HepG2 (cell line): ENCODE results near the gene ZFP82. TPM values are rescaled to one million over a fixed set of nuclear protein-coding genes. Genes with fewer than 3 reads are reported as not detected.

Experiments used
- ATAC-seq: fragments of 200-7000 bp; cut with Tn5 transposase; 3 replicates; pipeline ENCODE4 v1.9.1; 2020; ENCODE audit warnings: mild to moderate bottlenecking, moderate library complexity
- BruUV-seq: library from RNA; stranded (reverse); fragments of 400-500 nt; replicated peaks from 2 replicates; lab custom pipeline; 2021; lab: Mats Ljungman, UMichigan
- CTCF ChIA-PET: fragments of 300-600 bp; formaldehyde crosslinking; extraction: SDS; loops from one replicate; lab custom pipeline; 2021; ENCODE audit warnings: low total read pairs, inconsistent platforms, low intra/inter-chr PET ratio; lab: Yijun Ruan, JAX
- POLR2A ChIA-PET: fragments of 350-600 bp; sonication (Branson Sonifier 250); formaldehyde crosslinking; loops from one replicate; lab custom pipeline; 2020; ENCODE audit warnings: antibody characterized with exemption, inconsistent platforms; lab: Yijun Ruan, JAX
- DNase-seq: peaks from one replicate; pipeline ENCODE4 v3.0.0-alpha.2; 2015; ENCODE audit warnings: low spot score
- FAIRE-seq: peaks from 3 replicates; lab custom pipeline; 2011; peaks lifted over from hg19 to GRCh38; lab: Jason Lieb, UNC
- H2AFZ ChIP-seq: one replicate; pipeline ENCODE4 v1.6.1; 2011; ENCODE audit warnings: low read length, inconsistent platforms
- H3K27ac ChIP-seq: fragments of 300-600 bp; 3 replicates; pipeline ENCODE4 v1.8.0; 2011; ENCODE audit warnings: mixed run types, mild to moderate bottlenecking, mixed read lengths, low read length, inconsistent platforms; ENCODE audit not compliant: insufficient read depth; ENCODE audit errors: extremely low read length
- H3K27me3 ChIP-seq, 2 experiments: fragments of 200-600 bp in 1 of 2; 2 replicates in 1 of 2; 3 replicates in 1 of 2; pipeline versions ENCODE4 v1.6.0 to v1.8.0; 2011; ENCODE audit warnings: low read length in 2 of 2, mild to moderate bottlenecking in 2 of 2, moderate library complexity in 2 of 2, inconsistent platforms in 1 of 2; ENCODE audit not compliant: insufficient read depth in 2 of 2, control insufficient read depth in 1 of 2
- H3K36me3 ChIP-seq, 2 experiments: fragments of 200-600 bp in 1 of 2; replicated peaks in 1 of 2; 2 replicates in 1 of 2; 3 replicates in 1 of 2; pipeline versions ENCODE4 v1.5.1 to v1.8.0; 2011; ENCODE audit warnings: low read length in 2 of 2, inconsistent platforms in 1 of 2; ENCODE audit not compliant: insufficient read depth in 2 of 2, control insufficient read depth in 1 of 2
- H3K4me1 ChIP-seq: 2 replicates; pipeline ENCODE4 v1.5.1; 2012; ENCODE audit warnings: low read length, inconsistent platforms; ENCODE audit not compliant: insufficient read depth
- H3K4me2 ChIP-seq: 2 replicates; pipeline ENCODE4 v1.6.0; 2011; ENCODE audit warnings: low read depth, low read length, inconsistent platforms
- H3K4me3 ChIP-seq, 3 experiments: fragments of 200-600 bp in 1 of 3; sonication (generic), shearing (Covaris generic) in 1 of 3; replicated peaks in 1 of 3; 2 replicates each; pipeline ENCODE4 v1.5.1; 2011 to 2016; ENCODE audit warnings: low read length in 3 of 3, inconsistent platforms in 2 of 3, low read depth in 2 of 3, mild to moderate bottlenecking in 2 of 3, control low read depth in 1 of 3, mixed read lengths in 1 of 3; ENCODE audit not compliant: insufficient read depth in 1 of 3
- H3K79me2 ChIP-seq: one replicate; pipeline ENCODE4 v1.6.1; 2011; ENCODE audit warnings: low read length, inconsistent platforms; ENCODE audit not compliant: insufficient read depth
- H3K9ac ChIP-seq: 2 replicates; pipeline ENCODE4 v1.6.0; 2011; ENCODE audit warnings: mild to moderate bottlenecking, low read depth, low read length, inconsistent platforms; ENCODE audit not compliant: insufficient read depth
- H3K9me3 ChIP-seq: 2 replicates; pipeline ENCODE4 v1.5.1; 2012; ENCODE audit warnings: mild to moderate bottlenecking, low read length
- H4K20me1 ChIP-seq: 2 replicates; pipeline ENCODE4 v1.6.0; 2011; ENCODE audit warnings: inconsistent platforms, mild to moderate bottlenecking, low read length, moderate library complexity; ENCODE audit not compliant: insufficient read depth
- ELK4 ChIP-seq: sonication (generic); formaldehyde crosslinking; IDR thresholded peaks from 2 replicates; pipeline ENCODE4 v1.9.0; 2021; ENCODE audit warnings: missing genetic modification reagents, borderline replicate concordance
- KDM1A ChIP-seq: IDR thresholded peaks from 2 replicates; pipeline ENCODE4 v1.6.1; 2016; ENCODE audit warnings: missing compliant biosample characterization
- KLF16 ChIP-seq, 2 experiments: sonication (generic) in 1 of 2; formaldehyde crosslinking in 1 of 2; IDR thresholded peaks; 2 replicates each; pipeline versions ENCODE4 v1.6.1 to v1.8.0; 2016 to 2023; ENCODE audit warnings: missing genetic modification reagents in 2 of 2, missing compliant biosample characterization in 1 of 2
- NFYC ChIP-seq: IDR thresholded peaks from 2 replicates; pipeline ENCODE4 v1.6.1; 2016; ENCODE audit warnings: missing genetic modification reagents, missing compliant biosample characterization
- RFX3 ChIP-seq: IDR thresholded peaks from 2 replicates; pipeline ENCODE4 v1.6.1; 2016; ENCODE audit warnings: missing biosample characterization, missing genetic modification reagents
- RFXAP ChIP-seq: sonication (generic); formaldehyde crosslinking; IDR thresholded peaks from 2 replicates; pipeline ENCODE4 v1.4.0; 2020; ENCODE audit warnings: missing genetic modification reagents, borderline replicate concordance
- THAP7 ChIP-seq: sonication (generic); formaldehyde crosslinking; IDR thresholded peaks from 2 replicates; pipeline ENCODE4 v1.8.1; 2023; ENCODE audit warnings: mild to moderate bottlenecking, missing genetic modification reagents
- TRIM22 ChIP-seq: fragments of 450-650 bp; IDR thresholded peaks from 2 replicates; pipeline ENCODE4 v1.6.1; 2017
- ZKSCAN5 ChIP-seq: sonication (generic); formaldehyde crosslinking; IDR thresholded peaks from 2 replicates; pipeline ENCODE4 v1.5.1; 2020; ENCODE audit warnings: mild to moderate bottlenecking, missing genetic modification reagents
- ZNF292 ChIP-seq: sonication (generic); formaldehyde crosslinking; IDR thresholded peaks from 2 replicates; pipeline ENCODE4 v1.8.1; 2022; ENCODE audit warnings: mild to moderate bottlenecking, low read depth, missing genetic modification reagents, borderline replicate concordance
- ZNF33B ChIP-seq: sonication (generic); formaldehyde crosslinking; IDR thresholded peaks from 2 replicates; pipeline ENCODE4 v1.5.1; 2020; ENCODE audit warnings: mild to moderate bottlenecking, missing genetic modification reagents
- ZNF652 ChIP-seq: IDR thresholded peaks from 2 replicates; pipeline ENCODE4 v1.6.1; 2016; ENCODE audit warnings: low read depth, borderline replicate concordance
- ZNF816 ChIP-seq: sonication (generic); formaldehyde crosslinking; IDR thresholded peaks from 2 replicates; pipeline ENCODE4 v1.8.0; 2022; ENCODE audit warnings: missing genetic modification reagents, mild to moderate bottlenecking, borderline replicate concordance
- ZXDC ChIP-seq: sonication (generic); formaldehyde crosslinking; IDR thresholded peaks from 2 replicates; pipeline ENCODE4 v1.5.0; 2020; ENCODE audit warnings: mild to moderate bottlenecking, missing genetic modification reagents
- WGBS: methylation state at CpG from one replicate; pipeline ENCODE4 v1.1.6; 2017; ENCODE audit warnings: low lambda C conversion rate; 5-methylcytosine and 5-hydroxymethylcytosine counted together
- in situ Hi-C: cut with HindIII; loops from 2 replicates; pipeline ENCODE4 v1.10.0; 2017; ENCODE audit warnings: low pct_unique_long_range_greater_than_20kb; ENCODE audit not compliant: extremely low pct_ligation_motif_present
- intact Hi-C: fragments of 100-400 bp; cut with micrococcal nuclease; formaldehyde crosslinking; loops from one replicate; pipeline ENCODE4 v1.10.0; 2022; ENCODE audit not compliant: unreplicated experiment
- polyA plus RNA-seq, 8 experiments: library from polyadenylated mRNA; depleted of rRNA in 3 of 8; stranded (reverse) in 7 of 8; unstranded in 1 of 8; fragments of >200 nt; fragmentation: Illumina TruSeq in 4 of 8; extraction: Trizol in 4 of 8; gene quantifications; 2 replicates each; pipeline versions ENCODE4 v1.2.1 to v1.2.3, GENCODE V29; 2011 to 2016; ENCODE audit warnings: low read depth in 4 of 8, missing spikeins in 1 of 8, mixed read lengths in 1 of 8; ENCODE audit not compliant: insufficient read depth in 1 of 8
- total RNA-seq, 5 experiments: library from RNA; depleted of rRNA; stranded (reverse); fragments of >200 nt; fragmentation: Illumina TruSeq; extraction: Trizol; gene quantifications; 2 replicates each; pipeline ENCODE4 v1.2.3, GENCODE V29; 2016; ENCODE audit warnings: low read depth in 1 of 5

The ZFP82 gene
- total and polyA plus RNA-seq, 2 of the 13 experiments (the other 11 are each of a cell fraction or from before 2014, with no cell fraction given), result 1.7 to 4.3 TPM

DNA sequence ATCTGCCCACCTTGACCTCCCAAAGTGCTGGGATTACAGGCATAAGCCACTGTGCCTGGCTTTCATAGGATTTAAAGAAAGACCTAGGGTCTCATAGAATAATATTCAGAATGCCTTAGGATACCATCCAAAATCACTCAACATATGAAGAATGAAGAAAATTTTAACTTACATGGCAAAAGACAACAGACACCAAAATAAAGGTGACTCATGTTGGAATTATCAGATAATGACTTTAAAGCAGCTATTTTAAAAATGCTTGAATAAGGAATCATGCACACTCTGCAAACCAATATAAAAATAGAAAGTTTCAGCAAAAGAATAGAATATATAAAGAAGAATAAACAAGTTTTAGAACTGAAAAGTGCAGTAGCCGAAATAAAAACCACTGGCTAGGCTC, 41.6 kb upstream of the ZFP82 start:
- BruUV-seq, result no TSS peak
- Histone ChIP-seq H3K27me3 (no peaks in the 10 kb centered on the region), H3K9ac (no peak overlapping the region), H3K36me3 (no peaks in the 10 kb centered on the region), H3K79me2 (no peaks in the 10 kb centered on the region), H2AFZ (no peak overlapping the region), H3K4me2 (no peak overlapping the region), H3K9me3 (peaks cover 16% of the 10 kb centered on the region), H3K4me1 (no peaks in the 10 kb centered on the region), H3K27ac (no peak overlapping the region), H4K20me1 (no peaks in the 10 kb centered on the region), H3K4me3 (no peak overlapping the region)
- ATAC-seq (no peak), FAIRE-seq (no peak), DNase-seq (no peak)
- intact Hi-C loops, result no loop called here
- 95% methylated on average over 1 of the region's 1 CpG for WGBS
- TF ChIP-seq ZNF816 (CRISPR knock-in tag) (no peak), RFXAP (CRISPR knock-in tag) (no peak), ZXDC (CRISPR knock-in tag) (no peak)
- ChIA-PET POLR2A (no interaction called here), CTCF (no interaction called here)
- in situ Hi-C loops, result no loop called here

GRCh38 chr19:36456831-36457230, 38.4 kb upstream of the ZFP82 start:
- in situ Hi-C loops (no loop called here), intact Hi-C loops (no loop called here)
- 94% methylated on average over 2 of the region's 2 CpGs for WGBS
- Histone ChIP-seq H3K27me3 (no peaks in the 10 kb centered on the region), H3K9me3 (peaks cover 40% of the 10 kb centered on the region), H3K9ac (no peak overlapping the region), H3K4me3 (no peak overlapping the region), H3K36me3 (peaks cover 1 to 4% of the 10 kb centered on the region in 2 experiments; a peak in 1 of 5 replicates), H2AFZ (no peak overlapping the region), H4K20me1 (no peaks in the 10 kb centered on the region), H3K27ac (no peak overlapping the region), H3K79me2 (no peaks in the 10 kb centered on the region), H3K4me1 (no peaks in the 10 kb centered on the region), H3K4me2 (no peak overlapping the region)
- FAIRE-seq (no peak), ATAC-seq (no peak), DNase-seq (no peak)
- ChIA-PET POLR2A (no interaction called here), CTCF (no interaction called here)
- BruUV-seq, result no TSS peak
- TF ChIP-seq THAP7, result no peak
- no peak for TF ChIP-seq ELK4
- no peak for TF ChIP-seq ZNF652 (CRISPR knock-in tag)
- TF ChIP-seq TRIM22, result no peak
- no peak for TF ChIP-seq KDM1A
- TF ChIP-seq ZNF292 (CRISPR knock-in tag), result no peak
- TF ChIP-seq ZNF33B (CRISPR knock-in tag), result no peak
- TF ChIP-seq NFYC (CRISPR knock-in tag), result no peak
- TF ChIP-seq ZKSCAN5 (CRISPR knock-in tag), result no peak
- no peak for TF ChIP-seq RFX3 (CRISPR knock-in tag)
- TF ChIP-seq KLF16 (CRISPR knock-in tag; IDR thresholded peaks at IDR 0.05), result no peak
